IMR-90 (cell line): ENCODE results near the gene DUS2. TPM values are rescaled to one million over a fixed set of nuclear protein-coding genes. Genes with fewer than 3 reads are reported as not detected.

ENCODE experiments used
- ATAC-seq: fragments of 200-7000 bp; cut with Tn5 transposase; 2 replicates; pipeline ENCODE4 v1.9.1; 2020; ENCODE audit warnings: low read depth, mild to moderate bottlenecking, moderate library complexity
- BruUV-seq: library from RNA; stranded (reverse); fragments of 400-500 nt; replicated peaks from 2 replicates; lab custom pipeline; 2021; lab: Mats Ljungman, UMichigan
- CTCF ChIA-PET: fragments of 300-600 bp; formaldehyde crosslinking; extraction: SDS; loops from one replicate; lab custom pipeline; 2021; ENCODE audit warnings: antibody characterized with exemption; lab: Yijun Ruan, JAX
- POLR2A ChIA-PET: fragments of 300-600 bp; sonication (Branson Sonifier 250); formaldehyde crosslinking; loops from one replicate; lab custom pipeline; 2022; ENCODE audit warnings: antibody characterized with exemption; ENCODE audit not compliant: unreplicated experiment; lab: Charles Lee
- DNase-seq: peaks from one replicate; pipeline ENCODE4 v3.0.0; 2013
- H2AFZ ChIP-seq: replicated peaks from 2 replicates; pipeline ENCODE3; 2013; ENCODE audit warnings: low read length, mild to moderate bottlenecking; ENCODE audit not compliant: poor library complexity
- H2AK5ac ChIP-seq: 2 replicates; pipeline ENCODE4 v1.6.1; 2013; ENCODE audit warnings: low read depth, low read length, inconsistent platforms
- H2AK9ac ChIP-seq: replicated peaks from 2 replicates; pipeline ENCODE3; 2013; ENCODE audit warnings: mild to moderate bottlenecking, low read depth, low read length, moderate library complexity; ENCODE audit not compliant: poor library complexity
- H2BK120ac ChIP-seq: 2 replicates; pipeline ENCODE4 v1.6.1; 2013; ENCODE audit warnings: low read depth, low read length, inconsistent platforms
- H2BK15ac ChIP-seq: 3 replicates; pipeline ENCODE4 v1.6.1; 2013; ENCODE audit warnings: low read depth, low read length, inconsistent platforms
- H2BK20ac ChIP-seq: 2 replicates; pipeline ENCODE4 v1.6.1; 2013; ENCODE audit warnings: low read depth, mild to moderate bottlenecking, inconsistent platforms, low read length, moderate library complexity
- H2BK5ac ChIP-seq: 2 replicates; pipeline ENCODE4 v1.6.1; 2013; ENCODE audit warnings: mild to moderate bottlenecking, low read depth, low read length, inconsistent platforms; ENCODE audit not compliant: poor library complexity, severe bottlenecking
- H3K14ac ChIP-seq: replicated peaks from 2 replicates; pipeline ENCODE4 v1.6.1; 2013; ENCODE audit warnings: low read depth, low read length, inconsistent platforms
- H3K18ac ChIP-seq: 2 replicates; pipeline ENCODE4 v1.6.1; 2013; ENCODE audit warnings: low read depth, low read length, control low read depth
- H3K23ac ChIP-seq: 2 replicates; pipeline ENCODE4 v1.6.1; 2013; ENCODE audit warnings: low read depth, low read length, inconsistent platforms
- H3K27ac ChIP-seq: 2 replicates; pipeline ENCODE4 v1.5.1; 2013; ENCODE audit warnings: mild to moderate bottlenecking, control low read depth, low read length; ENCODE audit not compliant: insufficient read depth
- H3K27me3 ChIP-seq: 2 replicates; pipeline ENCODE4 v1.6.1; 2013; ENCODE audit warnings: low read length; ENCODE audit not compliant: control insufficient read depth, insufficient read depth
- H3K36me3 ChIP-seq: 2 replicates; pipeline ENCODE4 v1.6.1; 2013; ENCODE audit warnings: low read length, mixed read lengths; ENCODE audit not compliant: control insufficient read depth, insufficient read depth
- H3K4ac ChIP-seq: 2 replicates; pipeline ENCODE4 v1.6.1; 2013; ENCODE audit warnings: low read depth, low read length, inconsistent platforms
- H3K4me1 ChIP-seq: 2 replicates; pipeline ENCODE4 v1.6.1; 2013; ENCODE audit warnings: low read length, mixed read lengths; ENCODE audit not compliant: control insufficient read depth, insufficient read depth
- H3K4me2 ChIP-seq: 2 replicates; pipeline ENCODE4 v1.6.1; 2013; ENCODE audit warnings: low read depth, mild to moderate bottlenecking, control low read depth, low read length, moderate library complexity
- H3K4me3 ChIP-seq: 2 replicates; pipeline ENCODE4 v1.5.1; 2013; ENCODE audit warnings: low read depth, mild to moderate bottlenecking, control low read depth, low read length, moderate library complexity; ENCODE audit not compliant: insufficient read depth
- H3K56ac ChIP-seq: 2 replicates; pipeline ENCODE4 v1.6.1; 2013; ENCODE audit warnings: low read length, inconsistent platforms; ENCODE audit not compliant: insufficient read depth; ENCODE audit errors: extremely low read depth
- H3K79me1 ChIP-seq, 2 experiments: 2 replicates each; pipeline ENCODE4 v1.6.1; 2013; ENCODE audit warnings: low read length in 2 of 2, inconsistent platforms in 1 of 2, low read depth in 1 of 2
- H3K9ac ChIP-seq: 2 replicates; pipeline ENCODE4 v1.6.1; 2013; ENCODE audit warnings: low read depth, low read length, control low read depth
- H3K9me1 ChIP-seq: 2 replicates; pipeline ENCODE4 v1.6.1; 2013; ENCODE audit warnings: low read length, inconsistent platforms; ENCODE audit not compliant: insufficient read depth
- H3K9me3 ChIP-seq: 2 replicates; pipeline ENCODE4 v1.6.1; 2013; ENCODE audit warnings: low read length; ENCODE audit not compliant: control insufficient read depth, insufficient read depth
- H4K20me1 ChIP-seq: 2 replicates; pipeline ENCODE4 v1.6.1; 2013; ENCODE audit warnings: low read length, inconsistent platforms; ENCODE audit not compliant: insufficient read depth
- H4K5ac ChIP-seq: 2 replicates; pipeline ENCODE4 v1.6.1; 2013; ENCODE audit warnings: mild to moderate bottlenecking, low read depth, low read length, control low read depth
- H4K8ac ChIP-seq, 2 experiments: 2 replicates each; pipeline ENCODE4 v1.6.1; 2013; ENCODE audit warnings: low read depth in 2 of 2, low read length in 2 of 2, control low read depth in 1 of 2, inconsistent platforms in 1 of 2
- H4K91ac ChIP-seq: 2 replicates; pipeline ENCODE4 v1.6.1; 2013; ENCODE audit warnings: low read depth, low read length, inconsistent platforms; ENCODE audit not compliant: insufficient read depth
- CHD1 ChIP-seq: IDR thresholded peaks from 2 replicates; pipeline ENCODE4 v1.6.1; 2012; ENCODE audit warnings: low read depth, low read length, improper control_type of control experiment
- FOS ChIP-seq: fragments of 150-350 bp; IDR thresholded peaks from 2 replicates; pipeline ENCODE4 v1.6.1; 2016; ENCODE audit warnings: low read depth, low read length
- SMC3 ChIP-seq: fragments of 150-350 bp; IDR thresholded peaks from 2 replicates; pipeline ENCODE4 v1.6.1; 2016; ENCODE audit warnings: low read depth, mild to moderate bottlenecking, antibody characterized with exemption, low read length, moderate library complexity
- WGBS, 2 experiments: methylation state at CpG; one replicate each; pipeline versions ENCODE4 v1.1.5 to v1.1.7; 2013; ENCODE audit warnings: missing lambda C conversion rate in 2 of 2; ENCODE audit not compliant: insufficient read length in 1 of 2; ENCODE audit errors: extremely low coverage in 2 of 2; 5-methylcytosine and 5-hydroxymethylcytosine counted together
- dilution Hi-C: fragments of 300-500 bp; cut with HindIII; formaldehyde crosslinking; loops from one replicate; pipeline ENCODE4 v1.14.3; 2018; ENCODE audit warnings: low sequenced_read_pairs; ENCODE audit not compliant: unreplicated experiment
- in situ Hi-C: fragments of 300-500 bp; cut with MboI; formaldehyde crosslinking; loops from 3 replicates; pipeline ENCODE4 v1.14.3; 2019; ENCODE audit warnings: low sequenced_read_pairs, inconsistent platforms, mixed read lengths
- intact Hi-C: fragments of 100-400 bp; cut with micrococcal nuclease; formaldehyde crosslinking; loops from 2 replicates; pipeline ENCODE4 v1.10.0; 2022
- polyA plus RNA-seq, 3 experiments: library from polyadenylated mRNA; depleted of rRNA; stranded (reverse); fragments of >200 nt; gene quantifications; 2 replicates each; pipeline ENCODE4 v1.2.3, GENCODE V29; 2012; ENCODE audit warnings: low replicate concordance in 1 of 3
- total RNA-seq: library from RNA; depleted of rRNA; stranded (reverse); fragments of >200 nt; gene quantifications from 2 replicates; pipeline ENCODE4 v1.2.3, GENCODE V29; 2012

DUS2 gene
- total and polyA plus RNA-seq, 2 of the 4 experiments (the other 2 are of a cell fraction): 15.8 to 30.5 TPM

GRCh38 chr16:68015681-68016080, 7.4 kb upstream of the DUS2 start, which contains the start of gene DPEP2NB:
DPEP2NB (minus strand) TSS chr16:68015911; CDS start chr16:68015770, 141 bp downstream.
- peaks cover 2% of the 10 kb centered on the region; the same call in 1 of the 2 replicates for H3K9me1 ChIP-seq
- no peak within 1 kb of the TSS for H4K8ac ChIP-seq
- H3K14ac ChIP-seq: no peak within 1 kb of the TSS
- ATAC-seq (no peak), DNase-seq (no peak)
- intact Hi-C loops: no loop called here
- H3K18ac ChIP-seq: no peak within 1 kb of the TSS
- no peak within 1 kb of the TSS for H2BK15ac ChIP-seq
- BruUV-seq: no TSS peak
- dilution Hi-C loops: no loop called here
- no CpG with 5 or more reads among the region's 5 CpGs for WGBS, 2 experiments
- no peak within 1 kb of the TSS for H2AK5ac ChIP-seq
- ChIA-PET CTCF (no interaction called here), POLR2A (interaction anchor here (0.5 kb wide), 1 partner anchor 707 kb away, joined by 17 read pairs; no protein-coding TSS in a partner anchor)
- no peaks in the 10 kb centered on the region for H3K9me3 ChIP-seq
- no peak within 1 kb of the TSS for H2BK5ac ChIP-seq
- H4K20me1 ChIP-seq: no peaks in the 10 kb centered on the region
- peak within 1 kb of the TSS; percentile 55 for H2AK9ac ChIP-seq
- H3K27me3 ChIP-seq: peaks cover 9% of the 10 kb centered on the region
- H2BK120ac ChIP-seq: no peak within 1 kb of the TSS
- H3K23ac ChIP-seq: no peak within 1 kb of the TSS
- no peak within 1 kb of the TSS for H3K27ac ChIP-seq
- H3K4me3 ChIP-seq: no peak within 1 kb of the TSS
- no peak within 1 kb of the TSS for H3K56ac ChIP-seq
- no peak within 1 kb of the TSS for H2AFZ ChIP-seq
- H4K91ac ChIP-seq: no peak within 1 kb of the TSS
- H3K36me3 ChIP-seq: no peaks in the 10 kb centered on the region
- H3K79me1 ChIP-seq: no peaks in the 10 kb centered on the region
- H3K4ac ChIP-seq: no peak within 1 kb of the TSS
- H3K9ac ChIP-seq: no peak within 1 kb of the TSS
- H4K5ac ChIP-seq: no peak within 1 kb of the TSS
- no peak for TF ChIP-seq FOS
- TF ChIP-seq SMC3: no peak
- no peak for TF ChIP-seq CHD1
- H3K4me1 ChIP-seq: no peaks in the 10 kb centered on the region
- no peak within 1 kb of the TSS for H3K4me2 ChIP-seq
- no peak within 1 kb of the TSS for H2BK20ac ChIP-seq
- in situ Hi-C loops: no loop called here
